ENCODE results near the gene NFIX.

The NFIX gene

GRCh38 chr19:13031917-13032623, 36.8 kb downstream of the NFIX start:
- peaks cover 51% of the 10 kb centered on the region for H3K27me3 ChIP-seq (ENCODE audit: insufficient read depth, low read depth)
- no peaks in the 10 kb centered on the region for H4K20me1 ChIP-seq (ENCODE audit: insufficient read depth)
- no peaks in the 10 kb centered on the region for H3K36me3 ChIP-seq (ENCODE audit: insufficient read depth)
- H2AFZ ChIP-seq (ENCODE audit: low read depth), result no peak overlapping the region
- no peak overlapping the region for H3K9ac ChIP-seq
- H3K4me3 ChIP-seq (IDR thresholded peaks at IDR 0.05; ENCODE audit: insufficient read depth, low read depth, low read length), result no peak overlapping the region
- TF ChIP-seq CTCF (conservative IDR thresholded peaks at IDR 0.05; ENCODE audit: low read depth, low read length), result no peak
- H3K4me2 ChIP-seq, result no peak overlapping the region
- no peaks in the 10 kb centered on the region for H3K79me2 ChIP-seq (ENCODE audit: insufficient read depth, low read depth)
- H3K27ac ChIP-seq, result no peak overlapping the region
- H3K4me1 ChIP-seq (ENCODE audit: low read depth, poor library complexity, severe bottlenecking), result peaks cover 12% of the 10 kb centered on the region

- peaks cover 50% of the 10 kb centered on the region for H3K27me3 ChIP-seq (ENCODE audit: insufficient read depth, low read depth)
- H3K9ac ChIP-seq, result no peak overlapping the region
- H2AFZ ChIP-seq (ENCODE audit: low read depth), result no peak overlapping the region
- H3K4me2 ChIP-seq, result no peak overlapping the region
- no peak overlapping the region for H3K4me3 ChIP-seq (IDR thresholded peaks at IDR 0.05; ENCODE audit: insufficient read depth, low read depth, low read length)
- no peaks in the 10 kb centered on the region for H3K36me3 ChIP-seq (ENCODE audit: insufficient read depth)
- no peak for TF ChIP-seq CTCF (conservative IDR thresholded peaks at IDR 0.05; ENCODE audit: low read depth, low read length)
- peaks cover 12% of the 10 kb centered on the region for H3K4me1 ChIP-seq (ENCODE audit: low read depth, poor library complexity, severe bottlenecking)
- no peaks in the 10 kb centered on the region for H3K79me2 ChIP-seq (ENCODE audit: insufficient read depth, low read depth)
- H3K27ac ChIP-seq, result no peak overlapping the region
- H4K20me1 ChIP-seq (ENCODE audit: insufficient read depth), result no peaks in the 10 kb centered on the region
Measured at GRCh38 chr19:13032837-13033236, 37.6 kb downstream of the NFIX start.

GRCh38 chr19:13033244-13033643, 38.0 kb downstream of the NFIX start:
- H3K9ac ChIP-seq, result no peak overlapping the region
- H3K4me1 ChIP-seq (ENCODE audit: low read depth, poor library complexity, severe bottlenecking), result peaks cover 12% of the 10 kb centered on the region
- H3K27me3 ChIP-seq (ENCODE audit: insufficient read depth, low read depth), result peaks cover 50% of the 10 kb centered on the region
- H4K20me1 ChIP-seq (ENCODE audit: insufficient read depth), result no peaks in the 10 kb centered on the region
- H3K36me3 ChIP-seq (ENCODE audit: insufficient read depth), result no peaks in the 10 kb centered on the region
- no peak overlapping the region for H3K4me3 ChIP-seq (IDR thresholded peaks at IDR 0.05; ENCODE audit: insufficient read depth, low read depth, low read length)
- no peak overlapping the region for H2AFZ ChIP-seq (ENCODE audit: low read depth)
- H3K27ac ChIP-seq, result no peak overlapping the region
- H3K4me2 ChIP-seq, result no peak overlapping the region
- no peaks in the 10 kb centered on the region for H3K79me2 ChIP-seq (ENCODE audit: insufficient read depth, low read depth)
- no peak for TF ChIP-seq CTCF (conservative IDR thresholded peaks at IDR 0.05; ENCODE audit: low read depth, low read length)

GRCh38 chr19:13033819-13034611, 38.7 kb downstream of the NFIX start:
- peaks cover 12% of the 10 kb centered on the region for H3K4me1 ChIP-seq (ENCODE audit: low read depth, poor library complexity, severe bottlenecking)
- TF ChIP-seq CTCF (conservative IDR thresholded peaks at IDR 0.05; ENCODE audit: low read depth, low read length), result peak; percentile 77

More at GRCh38 chr19:13033819-13034611, 38.7 kb downstream of the NFIX start:
- no peak overlapping the region for H3K27ac ChIP-seq
- no peaks in the 10 kb centered on the region for H3K79me2 ChIP-seq (ENCODE audit: insufficient read depth, low read depth)
- H3K36me3 ChIP-seq (ENCODE audit: insufficient read depth), result no peaks in the 10 kb centered on the region
- H4K20me1 ChIP-seq (ENCODE audit: insufficient read depth), result no peaks in the 10 kb centered on the region
- H3K27me3 ChIP-seq (ENCODE audit: insufficient read depth, low read depth), result peaks cover 46% of the 10 kb centered on the region
- H3K4me2 ChIP-seq, result no peak overlapping the region
- H3K4me3 ChIP-seq (IDR thresholded peaks at IDR 0.05; ENCODE audit: insufficient read depth, low read depth, low read length), result no peak overlapping the region
- no peak overlapping the region for H2AFZ ChIP-seq (ENCODE audit: low read depth)
- no peak overlapping the region for H3K9ac ChIP-seq
